NCI-H2029 (cell line): ENCODE data around the gene RAET1E.
"Not testable (repeated sequence)": the region's sequence is repeated elsewhere in the genome, so short reads cannot be mapped to it uniquely, and the experiment has no call there.

Source experiments
- DNase-seq: peaks from one replicate; lab custom pipeline; 2025; lab: John Stamatoyannopoulos, UW

RAET1E gene

GRCh38 chr6:149890629-149891045 is 7.3 kb downstream of the RAET1E start:
- no peak for DNase-seq

DNA sequence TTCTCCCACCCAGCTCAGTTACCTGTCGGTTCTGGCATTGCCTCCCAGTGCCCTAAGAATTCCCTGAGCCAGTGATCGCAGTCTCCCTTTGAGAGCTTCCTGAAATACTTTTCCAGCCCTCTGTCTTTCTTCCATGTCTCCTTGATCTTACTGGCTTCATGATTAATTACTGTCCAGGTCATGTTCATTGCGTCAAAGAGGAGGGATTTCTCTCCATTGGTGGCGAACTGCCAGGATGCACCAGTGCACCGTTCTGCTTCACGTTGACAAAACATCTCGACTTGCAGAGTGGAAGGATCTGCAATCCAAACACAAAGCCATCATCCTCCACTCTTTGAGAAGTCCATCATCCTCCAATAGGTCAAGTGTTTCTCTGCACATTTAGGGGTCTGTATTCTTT is 8.6 kb downstream of the RAET1E start:
- no peak for DNase-seq

DNA sequence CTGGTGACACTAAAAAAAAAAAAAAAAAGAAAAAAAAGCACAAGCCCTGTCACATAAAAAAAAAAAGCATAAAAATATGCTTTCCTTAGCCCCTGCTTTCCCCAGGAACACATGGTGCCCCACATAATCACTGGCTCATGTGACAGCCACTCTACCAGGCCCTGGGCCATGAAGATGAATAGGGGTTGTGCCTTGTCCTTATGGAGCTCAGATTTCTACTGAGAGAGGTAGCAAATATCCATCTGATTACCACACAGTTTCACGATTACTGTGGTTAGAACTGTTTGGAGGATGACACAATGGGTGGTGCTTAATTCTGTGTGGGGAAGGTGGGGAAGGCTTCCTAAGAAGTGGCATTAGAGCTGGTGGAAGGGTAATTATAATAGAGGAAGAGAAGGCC is 9.3 kb downstream of the RAET1E start:
- no peak for DNase-seq

GRCh38 chr6:149888093-149888492 is 9.8 kb downstream of the RAET1E start:
- DNase-seq: no peak

- DNase-seq: no peak
Observed at GRCh38 chr6:149887343-149887742, 10.6 kb downstream of the RAET1E start.

DNA sequence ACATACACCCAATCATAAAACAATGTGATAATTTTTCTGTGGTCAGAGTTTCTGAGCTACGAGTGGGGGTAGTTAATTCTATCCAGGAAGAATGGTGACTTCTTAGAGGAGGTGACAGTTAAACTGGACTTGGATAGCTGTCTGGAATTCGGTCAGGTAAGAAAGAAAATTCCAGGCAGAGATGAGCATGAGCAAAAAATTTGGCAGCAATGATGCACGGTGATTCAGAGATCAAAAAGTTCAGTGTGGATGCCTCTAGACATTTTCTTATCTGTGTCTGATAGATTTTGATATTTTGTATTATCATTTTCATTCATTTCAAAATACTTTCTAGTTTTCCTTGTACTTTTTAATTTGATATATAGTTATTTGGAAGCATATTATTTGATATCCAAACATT is 12.0 kb downstream of the RAET1E start:
- DNase-seq: no peak

GRCh38 chr6:149884617-149885016 is 13.3 kb downstream of the RAET1E start:
- DNase-seq: no peak

- DNase-seq: peak; percentile 25
Observed at GRCh38 chr6:149884215-149884614, 13.7 kb downstream of the RAET1E start.

DNA sequence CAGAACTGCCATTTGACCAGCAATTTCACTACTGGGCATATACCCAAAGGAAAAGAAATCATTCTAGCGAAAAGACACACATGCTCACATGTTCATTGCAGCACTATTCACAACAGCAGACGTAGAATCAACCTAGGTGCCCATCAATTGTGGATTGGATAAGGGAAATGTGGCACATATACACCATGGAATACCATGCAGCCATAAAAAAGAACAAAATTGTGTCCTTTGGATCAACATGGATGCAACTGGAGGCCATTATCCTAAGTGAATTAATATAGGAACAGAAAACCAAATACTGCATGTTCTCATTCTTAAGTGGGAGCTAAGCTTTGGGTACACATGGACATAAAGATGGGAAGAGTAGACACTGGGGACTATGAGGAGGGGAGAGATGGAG is 16.1 kb downstream of the RAET1E start:
- no peak for DNase-seq

DNA sequence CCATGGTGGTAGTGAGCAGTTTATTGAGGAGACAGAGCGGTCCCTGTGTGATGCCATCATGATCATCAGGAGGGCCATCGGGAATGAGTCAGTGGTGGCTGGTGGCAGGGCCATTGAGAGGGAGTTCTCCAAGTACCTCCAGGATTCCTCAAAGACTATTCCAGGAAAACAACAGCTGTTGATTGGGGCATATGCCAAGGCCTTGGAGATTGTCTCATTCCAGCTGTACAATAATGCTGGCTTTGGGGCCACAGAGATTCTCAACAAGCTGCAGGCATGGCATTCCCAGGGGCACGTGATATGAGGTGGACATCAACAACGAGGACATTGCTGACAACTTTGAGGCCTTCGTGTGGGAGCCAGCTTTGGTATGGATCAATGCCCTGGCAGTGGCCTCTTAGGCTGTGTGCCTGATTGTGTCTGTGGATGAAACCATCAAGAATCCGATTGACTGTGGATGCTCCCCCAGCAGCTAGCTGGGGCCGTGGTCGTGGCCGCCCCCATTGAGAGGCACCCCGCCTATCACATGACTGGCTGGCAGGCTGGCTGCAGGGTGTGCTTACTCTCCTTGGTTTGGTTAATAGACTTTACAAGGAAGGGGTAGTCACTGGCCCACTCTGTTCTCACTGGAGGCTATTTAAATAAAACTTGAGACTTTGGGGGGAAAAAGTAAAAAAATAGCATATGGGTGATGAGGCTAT is 16.7 kb downstream of the RAET1E start:
- DNase-seq: no peak

- DNase-seq: no peak
Observed at GRCh38 chr6:149877659-149878058, 20.3 kb downstream of the RAET1E start.

DNA sequence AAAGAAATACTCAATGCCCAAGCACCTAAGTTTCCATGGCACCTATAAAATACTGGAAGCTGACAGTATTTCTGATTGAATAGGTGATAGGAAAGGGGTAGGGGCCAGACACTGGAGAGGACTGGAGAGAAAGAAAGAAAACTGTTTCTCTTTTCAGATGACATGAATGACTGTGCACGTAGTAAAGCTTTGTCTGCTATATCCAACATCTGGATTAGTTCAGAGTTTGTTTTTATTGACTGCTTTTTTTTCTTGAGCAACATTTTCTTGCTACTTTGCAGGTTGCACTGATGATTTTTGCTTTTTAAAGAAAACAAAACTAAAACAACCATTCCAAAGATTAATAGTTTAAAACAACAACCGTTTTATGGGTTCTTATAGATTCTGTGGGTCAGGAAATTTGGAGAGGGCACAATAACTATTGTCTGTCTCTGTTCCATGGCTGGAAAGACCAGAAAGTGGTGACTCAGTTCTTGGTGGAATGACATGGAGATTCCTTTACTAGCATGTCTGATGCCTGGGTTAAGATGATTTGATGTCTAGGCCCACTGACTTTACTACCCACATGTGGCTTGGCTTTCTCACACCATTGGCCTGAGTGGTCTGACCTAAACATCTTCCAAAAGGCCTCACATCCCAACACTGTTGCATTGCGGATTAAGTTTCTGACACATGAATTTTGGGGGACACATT is 21.5 kb downstream of the RAET1E start:
- no peak for DNase-seq

DNA sequence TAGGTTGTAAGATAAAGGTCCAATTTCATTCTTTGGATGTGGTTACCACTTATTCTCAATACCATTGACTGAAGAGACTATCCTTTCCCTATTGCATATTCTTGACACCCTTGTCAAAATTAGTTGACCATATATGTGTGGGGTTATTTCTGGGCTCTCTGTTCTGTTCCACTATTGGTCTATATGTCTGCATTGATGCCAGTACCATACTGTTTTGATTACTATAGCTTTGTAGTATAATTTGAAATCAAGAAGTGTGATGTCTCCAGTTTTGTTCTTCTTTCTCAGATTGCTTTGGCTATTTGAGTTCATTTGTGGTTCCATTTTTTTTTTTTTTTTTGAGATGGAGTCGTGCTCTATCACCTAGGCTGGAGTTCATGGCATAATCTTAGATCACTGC is 25.7 kb downstream of the RAET1E start:
- no peak for DNase-seq

DNA sequence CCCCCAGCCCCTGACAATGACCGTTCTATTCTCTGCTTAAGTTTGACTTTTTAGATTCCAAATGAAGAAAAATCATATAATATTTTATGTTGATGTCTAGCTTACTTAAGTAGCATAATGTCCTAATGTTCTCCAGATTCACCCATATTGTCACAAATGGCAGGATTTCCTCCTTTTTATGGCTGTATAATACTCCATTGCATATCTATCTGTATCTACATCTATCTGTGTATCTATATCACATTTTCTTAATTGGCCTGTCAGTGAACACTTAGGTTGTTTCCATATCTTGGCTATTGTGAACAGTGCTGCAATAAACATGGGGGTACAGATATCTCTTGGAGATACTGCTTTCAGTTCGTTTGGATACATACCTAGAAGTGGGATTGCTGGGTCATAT is 26.7 kb downstream of the RAET1E start:
- no peak for DNase-seq

- no peak for DNase-seq
Observed at GRCh38 chr6:149869275-149869892, 28.5 kb downstream of the RAET1E start.

- no peak for DNase-seq
Observed at GRCh38 chr6:149867876-149868640, 29.9 kb downstream of the RAET1E start.

GRCh38 chr6:149864578-149865535 is 33.1 kb downstream of the RAET1E start:
- DNase-seq: no peak

DNA sequence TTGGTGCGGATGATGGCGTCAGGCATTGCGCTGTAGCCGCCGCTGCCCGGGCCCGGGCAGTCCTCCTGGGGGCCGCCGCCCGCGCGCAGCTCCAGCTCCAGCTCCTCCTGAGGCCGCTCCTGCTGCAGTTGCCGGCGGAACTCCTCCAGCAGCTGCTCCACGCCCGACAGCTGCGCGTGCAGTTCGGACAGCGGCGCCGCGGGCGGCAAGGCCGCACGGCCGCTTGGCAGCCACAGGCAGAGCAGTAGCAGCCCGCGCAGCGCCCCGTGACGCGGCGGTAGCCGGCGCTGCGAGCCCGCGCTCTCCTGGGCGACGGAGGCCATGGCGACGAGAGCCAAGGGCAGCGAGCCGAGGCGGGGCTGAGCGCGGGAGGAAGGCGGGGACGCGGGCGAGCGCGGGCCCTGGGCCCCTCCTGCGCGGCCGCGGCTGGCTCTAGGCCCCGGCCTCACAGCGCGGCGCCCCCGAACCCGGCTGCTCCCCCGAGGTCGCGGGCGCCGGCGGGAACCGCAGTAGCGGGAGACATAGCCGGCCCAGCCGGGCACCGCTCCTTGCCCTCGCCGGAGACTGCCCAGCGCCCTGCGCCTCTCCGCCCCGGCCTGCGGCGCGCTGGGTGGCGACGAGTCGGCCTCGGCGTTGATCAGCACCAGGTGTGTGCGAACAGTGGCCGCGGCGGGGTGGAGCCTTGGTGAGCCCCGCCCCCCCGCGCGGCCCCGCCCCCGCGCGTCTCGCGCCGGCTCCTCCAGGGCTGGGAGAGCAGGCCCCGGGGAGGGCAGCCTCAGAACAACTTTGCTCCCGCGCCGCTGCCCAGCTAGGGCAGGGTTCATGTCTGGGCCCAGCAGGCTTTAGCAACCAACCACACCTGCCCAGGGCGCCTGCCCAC is 34.0 kb downstream of the RAET1E start, which contains the start of gene LRP11:
LRP11 (minus strand) TSS at position 662 of the 880 bp plus-strand sequence; CDS start at position 323, 339 bp downstream.
- DNase-seq: peak; percentile 46

DNA sequence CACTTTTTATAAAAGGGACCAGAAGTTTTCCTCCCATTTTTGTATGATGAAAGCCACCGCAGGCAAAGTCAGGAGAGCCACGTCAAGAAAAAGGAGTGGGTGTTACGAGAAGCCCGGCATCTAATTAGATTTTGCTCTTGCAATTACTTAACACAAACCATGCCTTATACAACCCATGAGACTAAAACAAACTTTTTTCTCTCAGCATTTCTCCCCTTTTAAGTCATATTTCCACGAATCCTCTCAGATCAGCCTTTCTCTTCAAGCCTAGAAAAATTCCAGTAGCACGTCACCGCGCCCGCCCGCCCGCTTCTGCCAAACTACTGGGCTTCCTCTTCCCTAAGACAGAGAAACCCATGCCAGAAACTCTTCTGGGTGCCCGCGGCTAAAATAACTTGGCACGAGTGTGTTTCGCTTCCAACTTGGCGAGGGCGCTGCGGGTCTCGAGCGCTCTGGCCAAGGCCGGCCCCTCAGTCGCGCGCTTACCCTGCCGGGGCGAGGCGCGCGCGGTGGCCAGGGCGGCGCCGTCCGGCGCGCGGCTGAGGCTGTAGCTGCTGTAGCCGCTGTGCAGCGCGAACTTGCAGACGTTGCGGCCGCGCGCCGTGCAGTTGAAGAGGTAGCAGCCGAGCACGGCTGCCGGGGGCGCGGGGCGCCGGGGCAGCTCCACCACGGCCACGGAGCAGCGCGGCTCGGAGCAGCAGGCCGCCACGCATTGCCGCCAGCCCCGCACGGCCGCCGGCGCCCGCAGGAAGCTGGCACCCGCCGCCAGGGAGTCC is 34.8 kb downstream of the RAET1E start:
- DNase-seq: no peak

DNA sequence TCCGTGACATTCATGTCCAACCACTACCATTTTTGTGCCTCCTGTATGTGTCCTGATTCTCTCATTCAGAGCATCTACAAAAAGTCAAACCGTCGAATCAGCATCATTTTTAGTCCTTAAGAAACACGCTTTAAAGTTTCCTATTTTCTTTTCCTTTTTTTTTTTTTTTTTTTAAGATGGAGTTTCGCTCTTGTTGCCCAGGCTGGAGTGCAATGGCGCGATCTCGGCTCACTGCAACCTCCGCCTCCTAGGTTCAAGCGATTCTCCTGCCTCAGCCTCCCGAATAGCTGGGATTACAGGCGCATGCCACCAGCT is 35.5 kb downstream of the RAET1E start:
- not testable (repeated sequence) for DNase-seq
